Ammon's horn (tissue), 1 donor: ENCODE data around the gene MYO7A.

Source experiments
- DNase-seq: peaks from one replicate; pipeline ENCODE4 v3.0.0-alpha.2; 2016; ENCODE audit warnings: low spot score

The MYO7A gene

DNA sequence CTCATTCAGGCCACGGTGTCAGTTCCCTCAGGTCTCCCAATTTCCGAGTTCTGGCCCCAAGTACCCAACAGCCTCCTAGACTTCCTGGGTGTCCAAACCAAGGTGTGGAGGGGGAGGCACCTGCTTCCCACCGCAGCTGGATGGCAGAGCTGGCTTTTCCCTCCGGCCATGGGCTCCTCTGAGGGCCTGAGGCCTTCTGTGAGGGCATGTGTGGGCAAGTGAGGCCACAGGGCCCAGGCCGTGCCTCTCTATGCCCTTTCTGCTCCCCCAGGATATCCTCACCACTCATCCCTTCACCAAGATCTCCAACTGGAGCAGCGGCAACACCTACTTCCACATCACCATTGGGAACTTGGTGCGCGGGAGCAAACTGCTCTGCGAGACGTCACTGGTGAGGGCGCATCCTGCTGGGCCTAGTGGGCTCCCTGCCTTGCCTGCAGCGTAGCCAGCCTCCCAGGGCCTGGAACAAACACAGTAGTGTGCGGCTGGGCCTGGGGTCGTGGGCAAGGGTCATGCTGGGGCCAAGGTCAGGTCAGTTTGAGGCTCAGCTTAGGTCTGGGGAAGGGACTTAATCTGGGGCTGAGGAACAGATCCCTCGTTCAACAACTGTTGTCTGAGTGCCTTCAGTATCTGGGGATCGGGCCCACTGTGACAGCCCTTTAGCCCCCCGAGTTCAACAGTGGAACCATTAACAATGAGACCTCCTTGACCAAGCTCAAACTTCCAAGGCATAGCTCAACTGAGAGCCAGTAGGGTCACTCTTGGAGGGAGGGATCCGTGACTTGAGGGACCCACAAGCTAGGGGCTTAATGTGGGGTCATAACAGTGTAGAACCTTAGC is 85.8 kb downstream of the MYO7A start:
- DNase-seq, result no peak

DNA sequence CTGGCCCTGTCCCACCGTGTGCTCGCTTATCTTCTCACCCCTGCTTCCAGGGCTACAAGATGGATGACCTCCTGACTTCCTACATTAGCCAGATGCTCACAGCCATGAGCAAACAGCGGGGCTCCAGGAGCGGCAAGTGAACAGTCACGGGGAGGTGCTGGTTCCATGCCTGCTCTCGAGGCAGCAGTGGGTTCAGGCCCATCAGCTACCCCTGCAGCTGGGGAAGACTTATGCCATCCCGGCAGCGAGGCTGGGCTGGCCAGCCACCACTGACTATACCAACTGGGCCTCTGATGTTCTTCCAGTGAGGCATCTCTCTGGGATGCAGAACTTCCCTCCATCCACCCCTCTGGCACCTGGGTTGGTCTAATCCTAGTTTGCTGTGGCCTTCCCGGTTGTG is 86.5 kb downstream of the MYO7A start:
- no peak for DNase-seq

DNA sequence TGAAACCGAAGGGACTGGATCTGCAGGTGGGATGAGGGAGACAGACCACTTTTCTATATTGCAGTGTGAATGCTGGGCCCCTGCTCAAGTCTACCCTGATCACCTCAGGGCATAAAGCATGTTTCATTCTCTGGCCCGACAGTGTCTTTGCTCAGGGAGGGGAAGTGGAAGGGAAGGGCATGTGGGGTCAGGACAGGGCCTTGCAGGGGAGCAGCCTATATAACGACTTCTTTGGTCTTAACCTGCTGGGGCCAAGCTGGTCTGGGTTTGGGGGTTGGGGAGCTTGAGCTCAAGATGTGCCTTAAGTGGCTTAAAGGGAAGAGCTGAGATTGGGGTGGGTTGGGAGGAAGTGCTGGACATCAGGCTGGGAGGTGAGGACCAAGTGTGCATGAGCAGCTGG is 87.1 kb downstream of the MYO7A start:
- no peak for DNase-seq

DNA sequence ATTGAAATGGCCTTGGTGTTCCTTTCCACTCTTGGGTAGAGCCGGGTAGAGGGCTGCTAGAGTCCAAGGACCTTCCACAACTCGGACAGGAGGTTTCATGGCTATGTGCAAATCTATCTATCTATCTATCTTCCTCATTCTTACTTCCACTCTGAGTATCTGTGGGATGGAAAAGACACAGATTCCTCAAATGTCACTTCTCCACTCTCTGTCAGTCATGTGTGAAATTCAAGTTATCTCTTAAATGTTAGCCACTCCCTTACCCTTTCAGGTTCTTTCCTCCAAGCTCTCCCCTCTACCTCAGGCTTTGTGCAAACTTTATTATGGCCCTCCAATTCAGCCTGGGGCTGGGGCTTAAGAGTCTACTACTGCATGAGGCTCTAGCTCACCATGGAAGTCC is 89.1 kb downstream of the MYO7A start:
- no peak for DNase-seq

DNA sequence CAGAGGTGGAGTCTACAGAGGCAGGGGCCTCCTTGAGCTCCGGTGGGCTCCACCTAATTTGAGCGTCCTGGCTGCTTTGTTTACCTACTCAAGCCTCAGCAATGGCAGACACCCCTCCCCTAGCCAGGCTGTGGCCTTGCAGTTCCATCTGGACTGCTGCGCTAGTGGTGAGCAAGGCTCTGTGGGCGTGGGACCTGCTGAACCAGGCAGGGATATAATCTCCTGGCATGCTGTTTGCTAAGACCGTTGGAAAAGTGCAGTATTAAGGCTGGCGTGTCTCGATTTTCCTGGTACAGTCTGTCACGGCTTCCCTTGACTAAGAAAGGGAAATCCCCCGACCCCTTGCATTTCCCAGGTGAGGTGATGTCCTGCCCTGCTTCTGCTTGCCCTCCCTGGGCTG is 95.8 kb downstream of the MYO7A start:
- no peak for DNase-seq

DNA sequence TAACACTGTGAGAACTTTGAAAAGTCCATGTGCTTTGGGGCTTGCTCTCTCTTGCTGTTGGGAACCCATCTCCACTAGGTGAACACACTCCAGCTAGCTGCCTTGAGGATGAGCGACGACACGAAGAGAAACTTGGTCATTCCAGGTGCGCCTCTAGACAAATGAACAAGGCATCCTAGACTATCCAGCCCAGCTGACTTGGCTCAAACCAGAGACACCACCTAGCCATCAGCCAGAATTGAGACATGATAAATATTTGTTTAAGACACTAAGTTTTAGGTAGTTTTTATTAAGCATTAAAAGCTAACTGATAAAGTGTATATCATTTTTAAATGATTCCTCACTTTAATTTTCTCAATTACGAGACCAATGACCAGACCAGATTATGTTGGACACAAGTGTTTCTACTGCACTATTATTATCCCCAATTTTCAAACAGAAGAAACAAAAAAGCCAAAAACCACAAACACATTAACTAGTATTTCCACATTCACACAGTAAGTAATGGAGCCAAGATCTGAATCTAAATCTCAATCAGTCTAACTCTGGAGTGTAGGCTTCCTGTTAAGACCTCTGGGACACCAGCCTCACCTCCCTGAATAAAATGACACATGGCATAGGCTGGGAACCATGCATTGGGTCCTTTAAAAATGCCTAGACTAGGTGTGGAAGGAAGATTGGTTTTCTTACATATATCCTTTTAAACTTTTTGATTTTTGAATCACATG is 103.0 kb downstream of the MYO7A start:
- no peak for DNase-seq

DNA sequence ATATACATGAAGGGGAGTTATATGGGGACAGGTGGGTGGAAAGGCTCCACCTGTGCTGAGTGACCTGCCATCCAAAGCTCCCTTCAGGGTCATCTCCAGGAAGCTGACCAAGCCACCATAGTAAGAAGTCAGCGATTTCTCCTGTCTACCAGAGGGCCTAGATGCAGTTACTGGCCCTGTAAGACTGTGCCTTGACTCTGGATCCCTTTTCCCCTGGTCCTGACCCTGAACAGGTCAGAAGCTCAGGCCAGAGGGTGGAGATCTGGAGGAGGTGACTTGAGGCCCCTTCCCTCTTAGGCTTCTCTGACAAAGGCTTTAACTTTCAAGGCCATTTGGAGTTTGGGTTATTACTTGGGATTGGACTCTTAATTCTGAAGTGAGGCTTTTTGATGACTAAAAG is 103.8 kb downstream of the MYO7A start:
- no peak for DNase-seq

DNA sequence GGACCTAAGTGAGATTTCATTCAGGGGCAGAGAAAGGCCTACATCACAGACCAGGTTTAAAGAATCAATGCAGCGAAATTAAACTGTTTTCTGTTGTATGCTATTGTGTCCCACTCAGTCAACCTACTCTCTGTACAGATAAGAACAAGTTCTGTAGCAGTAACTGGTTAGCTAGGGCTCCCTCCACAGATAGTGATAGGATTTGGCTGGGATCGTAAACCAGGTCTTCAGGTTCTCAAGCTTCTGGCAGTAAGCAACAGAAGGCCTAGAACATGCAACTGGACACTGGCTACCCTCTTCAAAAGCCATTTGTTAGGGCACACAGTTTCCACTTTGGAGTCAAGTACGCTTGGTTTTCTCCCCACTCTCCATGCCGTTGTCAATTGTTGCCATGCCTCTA is 104.2 kb downstream of the MYO7A start:
- DNase-seq, result no peak

DNA sequence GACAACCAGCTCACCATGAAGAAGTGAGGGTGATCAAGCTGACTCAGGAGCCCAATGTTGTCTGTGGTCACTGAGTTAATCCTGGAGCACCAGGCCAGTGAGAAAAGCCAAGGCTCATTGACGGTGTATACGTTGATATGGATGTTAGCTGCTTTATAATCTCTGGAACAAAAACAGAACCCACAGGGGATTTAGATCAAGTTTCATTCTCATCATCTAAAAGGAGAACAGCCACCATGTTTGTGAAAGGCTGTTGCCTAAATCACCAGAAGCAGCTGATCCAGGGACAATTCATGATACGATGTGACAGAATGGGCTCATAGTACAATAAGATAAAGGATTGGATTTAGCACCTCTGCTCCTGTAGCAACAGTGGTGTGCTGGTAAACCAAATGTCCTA is 105.0 kb downstream of the MYO7A start:
- DNase-seq, result no peak

DNA sequence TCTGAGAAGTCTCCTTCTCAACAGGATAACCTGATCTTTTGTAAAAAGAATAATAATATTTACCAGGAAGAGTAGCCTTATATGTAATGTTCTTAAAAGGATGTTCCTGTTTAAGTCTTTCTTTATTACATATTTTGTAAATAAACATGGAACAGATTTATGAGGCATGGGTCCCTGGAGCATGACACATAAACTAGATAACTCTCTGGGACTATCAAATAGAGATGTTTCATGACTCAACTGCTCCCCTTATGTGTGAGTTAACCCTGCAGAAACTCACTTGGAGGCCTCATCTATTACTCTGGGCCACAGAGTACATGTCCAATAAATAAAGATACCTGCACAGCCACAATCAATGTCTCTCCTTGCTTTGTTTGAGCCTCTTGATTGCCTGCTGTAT is 108.9 kb downstream of the MYO7A start:
- DNase-seq, result no peak

DNA sequence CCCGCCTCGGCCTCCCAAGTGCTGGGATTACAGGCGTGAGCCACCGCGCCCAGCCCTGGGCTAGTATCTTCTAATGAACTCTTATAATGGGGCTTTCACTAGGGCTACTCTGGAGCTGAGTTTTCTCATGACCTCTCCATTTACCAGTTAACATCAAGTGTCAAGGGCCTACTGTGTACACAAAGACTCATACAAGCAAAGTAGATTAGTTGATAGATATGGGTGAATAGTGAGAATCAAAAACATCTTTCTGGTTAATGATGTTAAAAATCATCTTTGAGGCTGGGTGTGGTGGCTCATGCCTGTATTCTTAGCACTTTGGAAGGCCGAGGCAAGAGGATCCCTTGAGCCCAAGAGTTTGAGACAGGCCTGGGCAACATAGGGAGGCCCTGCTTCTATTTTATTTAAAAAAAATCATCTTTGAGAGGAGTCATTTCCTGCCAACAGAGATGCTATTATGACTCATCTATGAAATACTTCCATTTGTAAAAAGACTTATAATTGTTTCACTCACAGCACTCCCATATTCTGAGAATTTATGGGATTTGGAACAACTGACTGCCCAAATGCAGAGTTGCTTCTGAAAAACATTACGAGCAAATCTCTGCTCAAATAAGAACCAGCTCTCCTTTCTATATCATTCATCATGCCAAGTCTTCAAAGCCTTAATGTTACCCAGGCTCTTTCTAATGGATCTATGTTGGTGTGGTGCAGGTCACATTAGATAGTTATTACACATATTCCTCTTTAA is 116.4 kb downstream of the MYO7A start:
- DNase-seq, result no peak

DNA sequence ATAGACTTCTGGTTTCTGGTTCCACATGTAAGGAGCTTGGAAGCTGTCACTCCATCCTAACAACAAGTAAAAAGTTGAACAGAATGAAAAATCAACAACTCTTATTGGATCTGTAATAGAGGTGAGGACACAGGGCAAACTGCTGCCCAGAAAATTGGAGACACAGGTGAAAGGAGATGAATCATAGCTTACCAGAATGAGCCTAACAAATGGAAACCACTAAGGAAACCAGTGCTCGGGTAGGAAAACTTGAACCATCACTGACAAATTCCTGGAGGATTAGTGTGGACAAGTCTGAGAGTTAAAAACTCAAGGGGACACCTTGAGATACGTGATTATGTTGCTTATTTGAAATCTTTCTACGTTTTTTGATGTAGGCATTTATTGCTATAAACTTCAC is 121.4 kb downstream of the MYO7A start:
- DNase-seq, result no peak

DNA sequence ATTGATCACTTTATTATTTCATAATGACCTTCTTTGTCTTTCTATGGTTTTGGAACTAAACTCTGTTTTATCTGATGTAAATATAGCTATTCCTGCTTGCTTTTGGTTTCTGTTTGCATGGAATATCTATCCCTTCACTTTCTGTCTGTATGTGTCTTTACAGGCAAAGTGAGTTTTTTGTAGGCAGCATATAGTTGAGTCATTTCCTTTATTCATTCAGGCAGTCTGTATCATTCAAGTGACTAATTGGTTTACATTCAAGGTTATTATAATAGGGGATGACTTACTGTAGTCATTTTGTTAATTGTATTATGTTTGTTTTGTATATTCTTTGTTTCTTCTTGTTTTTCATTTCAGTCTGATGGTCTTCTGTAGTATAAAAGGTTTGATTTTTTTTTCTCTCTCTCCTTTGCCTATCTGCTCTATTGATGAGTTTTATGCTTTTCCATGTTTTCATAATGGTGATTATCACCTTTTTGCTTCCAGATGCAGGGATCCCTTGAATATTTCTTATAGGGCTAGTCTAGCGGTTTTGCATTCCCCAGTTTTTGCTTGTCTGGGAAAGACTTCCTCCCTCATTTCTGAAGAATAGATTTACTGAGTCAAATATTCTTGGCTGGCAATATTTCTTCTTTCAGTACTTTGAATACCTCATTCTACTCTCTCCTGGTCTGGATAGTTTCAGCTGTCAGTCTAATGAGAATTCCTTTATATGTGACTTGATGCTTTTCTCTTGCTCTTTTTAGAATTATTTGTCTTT is 123.0 kb downstream of the MYO7A start:
- no peak for DNase-seq

DNA sequence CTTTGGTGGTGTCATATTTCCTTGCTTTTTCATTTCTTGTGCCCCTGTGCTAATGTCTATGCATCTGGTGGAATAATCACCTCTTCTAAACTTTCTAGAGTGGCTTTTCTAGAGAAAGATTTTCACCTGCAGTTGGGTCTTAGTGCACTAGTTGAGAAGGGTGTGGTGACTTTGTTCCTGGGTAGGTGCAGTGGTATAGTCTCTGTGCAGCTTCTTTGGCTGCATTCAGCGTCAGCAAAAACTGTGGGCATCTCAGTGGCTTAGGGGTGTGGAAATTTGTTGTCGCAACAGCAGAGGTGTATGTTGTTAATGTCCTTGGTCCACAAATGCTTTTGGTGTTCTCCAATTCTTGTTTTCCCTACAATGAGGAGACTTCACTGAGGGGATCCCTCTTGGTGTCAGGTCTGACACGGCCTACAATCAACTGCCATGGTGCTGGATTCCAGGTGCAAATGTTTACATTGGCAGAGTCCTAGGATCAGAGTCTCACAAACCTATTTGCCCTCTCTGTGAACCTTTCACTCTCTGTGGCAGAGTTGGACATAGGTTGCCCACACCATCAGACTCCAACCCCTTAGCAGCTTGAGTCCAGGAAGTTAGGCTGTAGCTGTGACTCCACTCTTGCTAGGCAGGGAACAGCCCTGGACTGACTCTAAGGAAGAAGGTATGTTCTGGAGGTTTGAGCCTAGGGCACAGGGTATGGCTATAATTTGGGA is 124.7 kb downstream of the MYO7A start:
- no peak for DNase-seq

DNA sequence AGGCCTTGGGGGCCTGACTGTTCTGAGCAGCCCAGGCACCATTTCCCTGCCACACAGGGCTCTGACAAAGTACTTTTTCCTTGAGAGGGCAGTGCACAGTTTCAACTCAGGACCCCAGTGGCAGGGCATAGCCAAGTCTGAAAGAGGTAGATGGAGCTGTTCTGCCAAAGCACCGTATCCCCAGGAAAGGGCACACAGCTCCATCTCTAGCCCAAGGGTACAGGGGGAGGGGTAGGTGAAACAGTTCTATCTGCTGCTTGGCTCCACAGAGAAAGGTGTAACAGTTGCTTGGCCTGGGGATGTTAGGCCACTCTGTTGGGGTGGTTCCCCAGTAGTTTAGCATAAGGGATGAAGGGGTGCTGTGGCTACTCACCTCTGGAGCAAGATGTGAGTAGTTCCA is 125.6 kb downstream of the MYO7A start:
- no peak for DNase-seq

DNA sequence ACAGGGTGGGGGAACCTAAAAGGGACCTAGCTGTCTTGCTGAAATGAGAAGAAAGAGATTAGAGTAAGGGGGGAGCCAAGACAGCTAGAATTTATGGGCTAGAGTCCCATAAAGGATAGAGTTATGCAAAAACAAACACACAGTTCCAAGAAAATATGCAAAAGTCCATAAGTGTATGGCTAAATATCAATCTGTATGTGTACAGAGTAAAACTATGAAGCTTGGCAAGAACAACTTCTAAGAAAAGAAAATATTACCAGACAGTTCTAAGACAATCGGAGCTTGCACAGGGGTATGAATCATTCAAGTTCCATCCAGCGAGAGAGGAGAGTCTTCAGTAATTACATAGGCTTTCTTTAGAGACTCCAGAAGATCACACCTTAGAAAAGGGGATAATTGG is 131.6 kb downstream of the MYO7A start:
- DNase-seq, result no peak

DNA sequence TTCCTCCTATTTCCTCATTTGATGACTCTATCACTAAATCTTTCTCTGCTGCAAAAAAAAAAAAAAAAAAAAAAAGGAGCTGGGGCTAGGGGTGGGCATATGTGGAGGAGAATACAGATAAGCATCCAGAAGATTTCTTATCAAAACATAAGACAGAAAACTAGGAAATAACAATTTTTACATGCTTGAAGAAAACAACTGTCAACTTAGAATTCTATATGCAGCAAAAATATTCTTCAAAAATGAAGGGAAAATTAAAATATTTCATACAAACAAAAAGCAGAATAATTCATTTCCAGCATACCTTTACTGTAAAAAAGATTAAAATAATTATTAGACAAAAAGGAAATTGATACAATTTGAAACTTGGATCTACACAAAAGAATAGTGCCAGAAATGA is 134.8 kb downstream of the MYO7A start:
- no peak for DNase-seq
